Measurements from ENCODE around the gene ERP27.

The ERP27 gene

GRCh38 chr12:14883686-14884085, 54.7 kb downstream of the ERP27 start:
- TF ChIP-seq TAF1 (IDR thresholded peaks at IDR 0.05; ENCODE audit: low read depth) (no peak), ZBTB7A (IDR thresholded peaks at IDR 0.05; ENCODE audit: low read depth) (no peak), RAD21 (IDR thresholded peaks at IDR 0.05; ENCODE audit: low read depth) (no peak), MAX (IDR thresholded peaks at IDR 0.05) (no peak), TCF12 (IDR thresholded peaks at IDR 0.05; ENCODE audit: low read depth) (no peak), YY1 (IDR thresholded peaks at IDR 0.05; ENCODE audit: low read depth) (no peak), NFIC (IDR thresholded peaks at IDR 0.05) (no peak), TEAD4 (IDR thresholded peaks at IDR 0.05) (no peak), FOXM1 (IDR thresholded peaks at IDR 0.05; ENCODE audit: borderline replicate concordance, low read depth) (no peak), CREB1 (IDR thresholded peaks at IDR 0.05; ENCODE audit: low read depth) (no peak), EP300 (IDR thresholded peaks at IDR 0.05; ENCODE audit: borderline replicate concordance) (no peak), CEBPB (IDR thresholded peaks at IDR 0.05) (no peak), EGR1 (IDR thresholded peaks at IDR 0.05) (no peak), USF1 (IDR thresholded peaks at IDR 0.05) (no peak), REST (IDR thresholded peaks at IDR 0.05; ENCODE audit: low read depth) (no peak)

GRCh38 chr12:14880890-14881453, 57.4 kb downstream of the ERP27 start:
- TF ChIP-seq USF1 (IDR thresholded peaks at IDR 0.05), result no peak
- TF ChIP-seq MAX (IDR thresholded peaks at IDR 0.05), result no peak
- TF ChIP-seq EGR1 (IDR thresholded peaks at IDR 0.05), result no peak
- TF ChIP-seq REST (IDR thresholded peaks at IDR 0.05; ENCODE audit: low read depth), result no peak
- TF ChIP-seq TEAD4 (IDR thresholded peaks at IDR 0.05), result no peak
- no peak for TF ChIP-seq TCF12 (IDR thresholded peaks at IDR 0.05; ENCODE audit: low read depth)
- no peak for TF ChIP-seq YY1 (IDR thresholded peaks at IDR 0.05; ENCODE audit: low read depth)
- no peak for TF ChIP-seq NFIC (IDR thresholded peaks at IDR 0.05)
- no peak for TF ChIP-seq RAD21 (IDR thresholded peaks at IDR 0.05; ENCODE audit: low read depth)
- no peak for TF ChIP-seq CEBPB (IDR thresholded peaks at IDR 0.05)
- no peak for TF ChIP-seq TAF1 (IDR thresholded peaks at IDR 0.05; ENCODE audit: low read depth)
- no peak for TF ChIP-seq ZBTB7A (IDR thresholded peaks at IDR 0.05; ENCODE audit: low read depth)
- no peak for TF ChIP-seq FOXM1 (IDR thresholded peaks at IDR 0.05; ENCODE audit: borderline replicate concordance, low read depth)
- TF ChIP-seq EP300 (IDR thresholded peaks at IDR 0.05; ENCODE audit: borderline replicate concordance), result no peak
- TF ChIP-seq CREB1 (IDR thresholded peaks at IDR 0.05; ENCODE audit: low read depth), result no peak

GRCh38 chr12:14879222-14879933, 59.0 kb downstream of the ERP27 start:
- TF ChIP-seq CREB1 (IDR thresholded peaks at IDR 0.05; ENCODE audit: low read depth) (no peak), FOXM1 (IDR thresholded peaks at IDR 0.05; ENCODE audit: borderline replicate concordance, low read depth) (no peak), RAD21 (IDR thresholded peaks at IDR 0.05; ENCODE audit: low read depth) (no peak), TAF1 (IDR thresholded peaks at IDR 0.05; ENCODE audit: low read depth) (no peak), YY1 (IDR thresholded peaks at IDR 0.05; ENCODE audit: low read depth) (no peak), NFIC (IDR thresholded peaks at IDR 0.05) (no peak), EGR1 (IDR thresholded peaks at IDR 0.05) (no peak), EP300 (IDR thresholded peaks at IDR 0.05; ENCODE audit: borderline replicate concordance) (no peak)

GRCh38 chr12:14878488-14878887, 59.8 kb downstream of the ERP27 start:
- no peak for TF ChIP-seq RAD21 (IDR thresholded peaks at IDR 0.05; ENCODE audit: low read depth)
- no peak for TF ChIP-seq EP300 (IDR thresholded peaks at IDR 0.05; ENCODE audit: borderline replicate concordance)
- no peak for TF ChIP-seq USF1 (IDR thresholded peaks at IDR 0.05)
- no peak for TF ChIP-seq NFIC (IDR thresholded peaks at IDR 0.05)
- TF ChIP-seq TCF12 (IDR thresholded peaks at IDR 0.05; ENCODE audit: low read depth), result no peak
- no peak for TF ChIP-seq MAX (IDR thresholded peaks at IDR 0.05)
- TF ChIP-seq EGR1 (IDR thresholded peaks at IDR 0.05), result no peak
- TF ChIP-seq TEAD4 (IDR thresholded peaks at IDR 0.05), result no peak
- TF ChIP-seq REST (IDR thresholded peaks at IDR 0.05; ENCODE audit: low read depth), result no peak
- TF ChIP-seq CREB1 (IDR thresholded peaks at IDR 0.05; ENCODE audit: low read depth), result no peak
- no peak for TF ChIP-seq YY1 (IDR thresholded peaks at IDR 0.05; ENCODE audit: low read depth)
- no peak for TF ChIP-seq TAF1 (IDR thresholded peaks at IDR 0.05; ENCODE audit: low read depth)
- no peak for TF ChIP-seq ZBTB7A (IDR thresholded peaks at IDR 0.05; ENCODE audit: low read depth)
- TF ChIP-seq CEBPB (IDR thresholded peaks at IDR 0.05), result no peak
- TF ChIP-seq FOXM1 (IDR thresholded peaks at IDR 0.05; ENCODE audit: borderline replicate concordance, low read depth), result no peak

Measured in Ishikawa (cell line).